Endothelial cell of umbilical vein (primary cell): ENCODE measurements around the gene MAGI1. TPM values are rescaled to one million over a fixed set of nuclear protein-coding genes. Genes with fewer than 3 reads are reported as not detected.

Source experiments
- BruUV-seq: library from RNA; stranded (reverse); fragments of 400-500 nt; replicated peaks from 2 replicates; lab custom pipeline; 2021; lab: Mats Ljungman, UMichigan
- CTCF ChIA-PET: fragments of 300-600, 350-600 bp; sonication (Branson Sonifier 250); formaldehyde crosslinking; loops from one replicate; lab custom pipeline; 2021; ENCODE audit warnings: antibody characterized with exemption, inconsistent platforms; lab: Charles Lee
- POLR2A ChIA-PET: fragments of 300-600, 350-600 bp; sonication (Branson Sonifier 250); formaldehyde crosslinking; loops from one replicate; lab custom pipeline; 2021; ENCODE audit warnings: antibody characterized with exemption, inconsistent platforms; lab: Charles Lee
- DNase-seq: peaks from one replicate; pipeline ENCODE4 v3.0.0-alpha.2; 2011; ENCODE audit warnings: low read depth, low spot score
- FAIRE-seq: peaks from 2 replicates; lab custom pipeline; 2011; peaks lifted over from hg19 to GRCh38; lab: Jason Lieb, UNC
- H2AFZ ChIP-seq: 2 replicates; pipeline ENCODE4 v1.6.0; 2012; ENCODE audit warnings: low read depth, low read length, control low read depth, inconsistent platforms
- H3K27ac ChIP-seq: 2 replicates; pipeline ENCODE4 v1.5.1; 2011; ENCODE audit warnings: low read depth, mild to moderate bottlenecking, control low read depth, low read length, moderate library complexity; ENCODE audit not compliant: insufficient read depth
- H3K27me3 ChIP-seq, 2 experiments: 2 replicates each; pipeline versions ENCODE4 v1.6.0 to v1.6.1; 2011; ENCODE audit warnings: low read length in 2 of 2, mixed read lengths in 1 of 2; ENCODE audit not compliant: control insufficient read depth in 2 of 2, insufficient read depth in 2 of 2
- H3K36me3 ChIP-seq, 2 experiments: 2 replicates in 1 of 2; 3 replicates in 1 of 2; pipeline ENCODE4 v1.5.1; 2011; ENCODE audit warnings: low read length in 2 of 2, mild to moderate bottlenecking in 1 of 2, moderate library complexity in 1 of 2; ENCODE audit not compliant: control insufficient read depth in 2 of 2, insufficient read depth in 2 of 2; ENCODE audit errors: extremely low read depth in 1 of 2
- H3K4me1 ChIP-seq: 3 replicates; pipeline ENCODE4 v1.5.1; 2011; ENCODE audit warnings: mild to moderate bottlenecking, low read length; ENCODE audit not compliant: control insufficient read depth, insufficient read depth; ENCODE audit errors: extremely low read depth
- H3K4me2 ChIP-seq: 2 replicates; pipeline ENCODE4 v1.6.1; 2011; ENCODE audit warnings: low read length, control low read depth, mixed read lengths; ENCODE audit not compliant: insufficient read depth
- H3K4me3 ChIP-seq, 3 experiments: fragments of 200-600 bp in 1 of 3; sonication (generic), shearing (Covaris generic) in 1 of 3; replicated peaks in 1 of 3; 2 replicates each; pipeline ENCODE4 v1.5.1; 2011 to 2016; ENCODE audit warnings: control low read depth in 3 of 3, low read length in 3 of 3, mild to moderate bottlenecking in 2 of 3, inconsistent platforms in 1 of 3, low read depth in 1 of 3, moderate library complexity in 1 of 3; ENCODE audit not compliant: insufficient read depth in 1 of 3
- H3K79me2 ChIP-seq: 2 replicates; pipeline ENCODE4 v1.6.0; 2012; ENCODE audit warnings: low read length, inconsistent platforms; ENCODE audit not compliant: control insufficient read depth, insufficient read depth
- H3K9ac ChIP-seq: replicated peaks from 2 replicates; pipeline ENCODE3; 2011; ENCODE audit warnings: low read length, control low read depth; ENCODE audit not compliant: insufficient read depth; ENCODE audit errors: extremely low read depth
- H3K9me1 ChIP-seq: replicated peaks from 3 replicates; pipeline ENCODE4 v1.6.0; 2011; ENCODE audit warnings: mild to moderate bottlenecking, low read length; ENCODE audit not compliant: control insufficient read depth, insufficient read depth; ENCODE audit errors: extremely low read depth
- H3K9me3 ChIP-seq: replicated peaks from 2 replicates; pipeline ENCODE4 v1.5.1; 2012; ENCODE audit warnings: low read length, inconsistent platforms; ENCODE audit not compliant: control insufficient read depth, insufficient read depth
- H4K20me1 ChIP-seq: replicated peaks from 2 replicates; pipeline ENCODE3; 2011; ENCODE audit warnings: mild to moderate bottlenecking, low read length; ENCODE audit not compliant: control insufficient read depth, insufficient read depth; ENCODE audit errors: extremely low read depth
- GATA2 ChIP-seq: IDR thresholded peaks from 2 replicates; pipeline ENCODE4 v1.7.0; 2011; ENCODE audit warnings: low read depth, mild to moderate bottlenecking, moderate library complexity, mixed read lengths, low read length; ENCODE audit not compliant: insufficient read length, insufficient read depth
- JUN ChIP-seq: IDR thresholded peaks from 2 replicates; pipeline ENCODE4 v1.6.1; 2011; ENCODE audit warnings: borderline replicate concordance, low read depth; ENCODE audit not compliant: insufficient read length, insufficient read depth
- MAX ChIP-seq: IDR thresholded peaks from 2 replicates; pipeline ENCODE4 v1.6.1; 2011; ENCODE audit not compliant: insufficient read depth, insufficient read length
- MYC ChIP-seq: IDR thresholded peaks from one replicate; pipeline ENCODE4 v1.6.1; 2011; ENCODE audit warnings: mild to moderate bottlenecking, low read depth, low read length
- POLR2A ChIP-seq: IDR thresholded peaks from 2 replicates; pipeline ENCODE4 v1.6.1; 2012; ENCODE audit warnings: low read depth, mild to moderate bottlenecking, control low read depth, low read length
- dilution Hi-C: fragments of 300-500 bp; cut with MboI; formaldehyde crosslinking; loops from one replicate; pipeline ENCODE4 v1.15.0; 2019; ENCODE audit warnings: low sequenced_read_pairs; ENCODE audit not compliant: extremely low pct_ligation_motif_present
- intact Hi-C: fragments of 100-400 bp; cut with micrococcal nuclease; formaldehyde crosslinking; loops from one replicate; pipeline ENCODE4 v1.10.0; 2022
- polyA plus RNA-seq, 4 experiments: library from polyadenylated mRNA; depleted of rRNA in 3 of 4; stranded (reverse) in 3 of 4; unstranded in 1 of 4; fragments of >200 nt; gene quantifications; 2 replicates each; pipeline versions ENCODE4 v1.2.1 to v1.2.3, GENCODE V29; 2011 to 2012; ENCODE audit warnings: missing spikeins in 1 of 4
- total RNA-seq: library from RNA; stranded (reverse); gene quantifications from 2 replicates; pipeline ENCODE4 v1.2.3, GENCODE V29; 2021

Gene MAGI1
- total and polyA plus RNA-seq, 2 donors (not counting 3 experiments of a cell fraction or from before 2014, with no cell fraction given) = 10.1 to 47.9 TPM

- H3K36me3 ChIP-seq = peaks cover 0 to 16% of the 10 kb centered on the region in 2 experiments
These were observed 659.5 kb downstream of the MAGI1 start for GRCh38 chr3:65379223-65379622.

GRCh38 chr3:65377637-65378036, 661.1 kb downstream of the MAGI1 start:
- BruUV-seq = no TSS peak
- Histone ChIP-seq H3K27me3 (no peaks in the 10 kb centered on the region), H3K36me3 (peaks cover 0 to 9% of the 10 kb centered on the region in 2 experiments), H3K79me2 (no peaks in the 10 kb centered on the region), H3K27ac (no peak overlapping the region), H3K4me2 (no peak overlapping the region), H4K20me1 (no peaks in the 10 kb centered on the region), H2AFZ (no peak overlapping the region), H3K4me1 (no peaks in the 10 kb centered on the region), H3K4me3 (no peak overlapping the region), H3K9ac (no peak overlapping the region), H3K9me3 (no peaks in the 10 kb centered on the region), H3K9me1 (no peaks in the 10 kb centered on the region)
- FAIRE-seq = no peak
- CTCF ChIA-PET = no interaction called here
- POLR2A ChIA-PET = no interaction called here
- intact Hi-C loops (no loop called here), dilution Hi-C loops (no loop called here)
- DNase-seq = no peak
- TF ChIP-seq POLR2A (no peak), GATA2 (no peak), MAX (no peak), JUN (no peak)

More at GRCh38 chr3:65379223-65379622, 659.5 kb downstream of the MAGI1 start:
- ChIA-PET POLR2A (no interaction called here), CTCF (no interaction called here)
- BruUV-seq = no TSS peak
- FAIRE-seq (no peak), DNase-seq (no peak)
- TF ChIP-seq MYC (no peak), MAX (no peak)
- intact Hi-C loops (no loop called here), dilution Hi-C loops (no loop called here)
- Histone ChIP-seq H4K20me1 (no peaks in the 10 kb centered on the region), H3K9me3 (no peaks in the 10 kb centered on the region), H3K9ac (no peak overlapping the region), H3K79me2 (no peaks in the 10 kb centered on the region), H3K9me1 (no peaks in the 10 kb centered on the region), H3K4me3 (no peak overlapping the region), H2AFZ (no peak overlapping the region), H3K4me2 (no peak overlapping the region), H3K4me1 (no peaks in the 10 kb centered on the region), H3K27me3 (no peaks in the 10 kb centered on the region), H3K27ac (no peak overlapping the region)
